Retinal pigment epithelial cell (primary cell): Measurements from ENCODE around the gene PKP4.

Experiments
- DNase-seq: peaks from one replicate; pipeline ENCODE4 v3.0.0-alpha.2; 2010; ENCODE audit warnings: low read depth
- H3K4me3 ChIP-seq: 2 replicates; pipeline ENCODE4 v1.5.1; 2011; ENCODE audit warnings: mild to moderate bottlenecking, low read length, control low read depth, moderate library complexity
- TF ChIP-seq, protein P1 (sequence below): conservative IDR thresholded peaks from 2 replicates; pipeline ENCODE4 v1.5.1; 2011; ENCODE audit warnings: low read depth, low read length, control low read depth, inconsistent platforms

The PKP4 gene

GRCh38 chr2:158665536-158666302 lies 209.0 kb downstream of the PKP4 start:
- no peak for DNase-seq
- TF ChIP-seq, protein P1, sequence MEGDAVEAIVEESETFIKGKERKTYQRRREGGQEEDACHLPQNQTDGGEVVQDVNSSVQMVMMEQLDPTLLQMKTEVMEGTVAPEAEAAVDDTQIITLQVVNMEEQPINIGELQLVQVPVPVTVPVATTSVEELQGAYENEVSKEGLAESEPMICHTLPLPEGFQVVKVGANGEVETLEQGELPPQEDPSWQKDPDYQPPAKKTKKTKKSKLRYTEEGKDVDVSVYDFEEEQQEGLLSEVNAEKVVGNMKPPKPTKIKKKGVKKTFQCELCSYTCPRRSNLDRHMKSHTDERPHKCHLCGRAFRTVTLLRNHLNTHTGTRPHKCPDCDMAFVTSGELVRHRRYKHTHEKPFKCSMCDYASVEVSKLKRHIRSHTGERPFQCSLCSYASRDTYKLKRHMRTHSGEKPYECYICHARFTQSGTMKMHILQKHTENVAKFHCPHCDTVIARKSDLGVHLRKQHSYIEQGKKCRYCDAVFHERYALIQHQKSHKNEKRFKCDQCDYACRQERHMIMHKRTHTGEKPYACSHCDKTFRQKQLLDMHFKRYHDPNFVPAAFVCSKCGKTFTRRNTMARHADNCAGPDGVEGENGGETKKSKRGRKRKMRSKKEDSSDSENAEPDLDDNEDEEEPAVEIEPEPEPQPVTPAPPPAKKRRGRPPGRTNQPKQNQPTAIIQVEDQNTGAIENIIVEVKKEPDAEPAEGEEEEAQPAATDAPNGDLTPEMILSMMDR: no peak
- H3K4me3 ChIP-seq: no peak overlapping the region

- H3K4me3 ChIP-seq: no peak overlapping the region
- no peak for DNase-seq
- TF ChIP-seq, protein P1: no peak
These were observed 210.2 kb downstream of the PKP4 start for GRCh38 chr2:158666969-158667368.

- peak; percentile 84 for DNase-seq
- H3K4me3 ChIP-seq: no peak overlapping the region
- TF ChIP-seq, protein P1: no peak
These were observed 210.8 kb downstream of the PKP4 start for GRCh38 chr2:158667586-158667985.

DNA sequence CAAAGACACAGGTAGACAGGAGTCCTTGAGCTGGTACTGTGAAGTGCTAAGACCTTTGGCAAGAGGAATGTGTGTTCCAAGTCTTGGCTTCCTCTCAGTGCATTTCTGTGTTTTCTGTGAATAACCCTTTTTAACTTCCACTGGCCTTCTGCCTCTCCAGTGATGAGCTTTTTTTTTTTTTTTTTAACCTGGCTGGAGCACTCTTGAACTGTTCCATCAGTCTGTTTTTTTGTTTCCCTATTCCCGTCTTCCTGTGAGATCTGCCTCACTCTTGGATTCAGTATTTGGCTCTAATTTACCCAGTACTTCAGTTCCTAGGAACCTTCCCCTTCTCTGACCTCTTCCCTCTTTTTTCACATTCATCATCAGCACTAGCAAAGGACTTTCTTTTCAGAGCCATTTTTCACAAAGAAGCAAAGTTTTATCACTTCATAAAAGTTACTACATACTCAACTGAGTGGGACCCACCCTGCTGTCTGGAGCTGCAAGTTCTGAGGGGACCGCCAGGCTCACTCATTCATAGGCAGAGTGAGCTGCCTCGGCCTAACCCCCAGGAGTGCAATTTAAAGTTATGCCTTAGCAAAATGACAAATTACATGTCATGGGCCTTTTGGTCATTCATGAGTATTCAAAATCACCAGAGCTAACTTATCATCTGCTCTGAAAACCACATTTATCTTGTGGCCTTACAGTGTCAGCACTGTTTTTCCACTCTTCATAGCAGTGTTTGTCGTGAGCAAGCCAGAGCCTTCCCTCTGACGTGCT lies 211.4 kb downstream of the PKP4 start:
- no peak overlapping the region for H3K4me3 ChIP-seq
- TF ChIP-seq, protein P1: no peak
- DNase-seq: no peak

DNA sequence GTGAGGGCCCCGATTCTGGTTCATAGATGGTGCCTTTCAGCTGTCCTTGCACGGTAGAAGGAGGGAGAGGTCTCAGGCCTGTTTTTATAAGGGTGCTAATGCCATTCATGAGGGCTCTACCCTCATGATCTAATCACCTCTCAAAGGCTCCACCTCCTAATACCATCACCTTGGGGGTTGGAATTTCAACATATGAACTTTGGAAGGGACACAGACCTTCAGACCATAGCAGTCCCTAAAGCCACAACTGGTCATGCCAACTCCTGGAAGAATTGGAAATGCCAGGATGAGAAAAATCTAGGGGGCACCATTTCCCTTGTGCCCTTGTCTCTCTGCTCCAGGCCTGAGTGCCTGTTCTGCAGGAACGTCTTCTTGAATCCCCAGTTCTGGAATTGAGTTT lies 213.5 kb downstream of the PKP4 start:
- no peak overlapping the region for H3K4me3 ChIP-seq
- TF ChIP-seq, protein P1: no peak
- no peak for DNase-seq

DNA sequence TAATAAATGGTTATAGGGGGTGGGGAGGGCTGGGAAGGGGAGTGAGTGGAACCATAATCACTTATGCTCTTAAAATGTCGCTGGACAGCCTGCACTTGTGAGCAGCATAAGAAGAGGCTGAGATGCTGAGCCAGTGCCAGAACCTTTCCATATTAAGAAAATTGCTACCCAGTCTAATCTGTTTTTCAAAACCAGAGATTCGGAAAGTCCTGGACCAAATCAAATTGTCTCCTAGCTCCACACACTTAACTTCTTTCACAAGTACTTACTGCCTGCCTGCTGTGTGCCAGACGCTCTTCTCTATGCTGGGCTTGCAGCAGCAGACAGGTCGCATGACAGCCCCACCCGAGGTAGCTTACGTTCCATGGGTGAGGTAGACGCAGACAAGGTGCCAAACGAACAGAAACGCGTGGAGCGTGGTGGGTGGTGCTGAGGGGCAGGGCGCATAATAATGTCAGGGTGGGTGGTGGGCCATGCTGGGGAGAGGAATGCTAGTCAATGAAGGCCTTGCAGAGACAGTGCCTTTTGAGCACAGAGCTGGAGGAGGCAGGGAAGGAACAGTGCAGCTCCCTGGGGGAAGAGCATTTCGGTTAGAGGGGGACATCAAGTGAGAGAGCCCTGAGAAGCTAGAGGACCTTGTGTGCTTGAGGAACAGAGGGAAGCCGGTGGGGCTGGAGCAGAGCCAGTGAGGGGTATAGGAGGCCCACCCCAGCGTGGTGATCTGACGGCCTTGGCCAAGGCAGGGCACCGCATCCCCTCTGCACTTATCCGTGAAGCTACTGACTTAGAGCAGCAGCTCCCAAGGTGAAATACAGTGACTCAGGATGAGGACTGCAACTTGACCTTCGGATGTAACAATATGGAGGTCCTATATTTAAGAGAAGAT lies 214.9 kb downstream of the PKP4 start:
- DNase-seq: no peak
- no peak overlapping the region for H3K4me3 ChIP-seq
- TF ChIP-seq, protein P1: no peak
